Measurements from ENCODE around the gene PRAME. TPM values are rescaled to one million over a fixed set of nuclear protein-coding genes. Genes with fewer than 3 reads are reported as not detected.
"Not testable (repeated sequence)": the region's sequence is repeated elsewhere in the genome, so short reads cannot be mapped to it uniquely, and the experiment has no call there.

Gene PRAME
- total RNA-seq, 1 donor from 2014 or later: not detected

GRCh38 chr22:22520667-22521602 is 38.1 kb downstream of the PRAME start:
- Mint-ChIP-seq H3K9me3 (ENCODE audit: unreplicated experiment) (no peaks in the 10 kb centered on the region), H3K27ac (ENCODE audit: unreplicated experiment) (no peak overlapping the region), H3K27me3 (ENCODE audit: unreplicated experiment) (peaks cover 32% of the 10 kb centered on the region), H3K4me3 (ENCODE audit: unreplicated experiment) (no peak overlapping the region), H3K36me3 (ENCODE audit: unreplicated experiment) (no peaks in the 10 kb centered on the region), H3K4me1 (ENCODE audit: unreplicated experiment) (no peaks in the 10 kb centered on the region)
- TF ChIP-seq, protein P1, sequence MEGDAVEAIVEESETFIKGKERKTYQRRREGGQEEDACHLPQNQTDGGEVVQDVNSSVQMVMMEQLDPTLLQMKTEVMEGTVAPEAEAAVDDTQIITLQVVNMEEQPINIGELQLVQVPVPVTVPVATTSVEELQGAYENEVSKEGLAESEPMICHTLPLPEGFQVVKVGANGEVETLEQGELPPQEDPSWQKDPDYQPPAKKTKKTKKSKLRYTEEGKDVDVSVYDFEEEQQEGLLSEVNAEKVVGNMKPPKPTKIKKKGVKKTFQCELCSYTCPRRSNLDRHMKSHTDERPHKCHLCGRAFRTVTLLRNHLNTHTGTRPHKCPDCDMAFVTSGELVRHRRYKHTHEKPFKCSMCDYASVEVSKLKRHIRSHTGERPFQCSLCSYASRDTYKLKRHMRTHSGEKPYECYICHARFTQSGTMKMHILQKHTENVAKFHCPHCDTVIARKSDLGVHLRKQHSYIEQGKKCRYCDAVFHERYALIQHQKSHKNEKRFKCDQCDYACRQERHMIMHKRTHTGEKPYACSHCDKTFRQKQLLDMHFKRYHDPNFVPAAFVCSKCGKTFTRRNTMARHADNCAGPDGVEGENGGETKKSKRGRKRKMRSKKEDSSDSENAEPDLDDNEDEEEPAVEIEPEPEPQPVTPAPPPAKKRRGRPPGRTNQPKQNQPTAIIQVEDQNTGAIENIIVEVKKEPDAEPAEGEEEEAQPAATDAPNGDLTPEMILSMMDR (IDR thresholded peaks at IDR 0.05): no peak
- DNase-seq (ENCODE audit: extremely low spot score, unreplicated experiment): no peak

DNA sequence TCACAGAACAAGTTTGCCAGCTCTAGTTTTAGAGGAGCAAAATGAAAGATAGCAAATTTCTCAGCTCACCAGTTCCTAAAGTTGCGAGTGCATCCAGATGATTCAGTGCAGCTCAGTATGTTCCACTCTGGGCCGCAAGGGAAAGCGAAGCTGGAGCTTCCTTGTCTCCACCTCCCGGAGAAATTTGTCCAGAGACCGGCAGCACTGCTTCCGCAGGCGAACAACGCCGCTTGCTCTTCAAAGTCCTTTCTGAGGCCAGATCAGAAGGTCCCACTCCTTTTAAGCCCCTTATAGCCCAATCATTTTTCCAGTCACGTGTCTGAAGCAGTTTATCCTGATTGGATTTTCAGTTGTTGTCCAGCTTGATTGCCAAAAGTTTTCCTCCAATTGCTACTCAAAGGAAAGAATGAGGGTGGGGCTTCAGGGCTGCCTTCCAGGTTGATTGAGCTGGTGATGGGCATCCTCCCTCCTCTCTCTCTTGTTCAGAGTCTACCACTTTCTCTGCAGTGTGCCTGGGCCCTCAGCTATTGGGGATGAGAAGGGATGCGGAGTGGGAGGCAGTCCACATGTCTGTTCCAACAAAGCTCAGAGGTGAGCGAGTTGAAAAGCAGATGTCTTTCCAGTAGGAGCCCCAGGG is 38.9 kb downstream of the PRAME start, which contains the start of gene ZNF280A:
TSS of gene ZNF280A (minus strand) at position 251 of the 637 bp plus-strand sequence. CDS start 4,640 bp downstream, outside the sequence.
- no peaks in the 10 kb centered on the region for H3K4me1 Mint-ChIP-seq (ENCODE audit: unreplicated experiment)
- TF ChIP-seq, protein P1 (IDR thresholded peaks at IDR 0.05): no peak
- DNase-seq (ENCODE audit: extremely low spot score, unreplicated experiment): peak; percentile 27
- H3K27me3 Mint-ChIP-seq (ENCODE audit: unreplicated experiment): peaks cover 37% of the 10 kb centered on the region
- no peak within 1 kb of the TSS for H3K4me3 Mint-ChIP-seq (ENCODE audit: unreplicated experiment)
- no peaks in the 10 kb centered on the region for H3K9me3 Mint-ChIP-seq (ENCODE audit: unreplicated experiment)
- H3K27ac Mint-ChIP-seq (ENCODE audit: unreplicated experiment): no peak within 1 kb of the TSS
- H3K36me3 Mint-ChIP-seq (ENCODE audit: unreplicated experiment): no peaks in the 10 kb centered on the region

GRCh38 chr22:22519591-22519990 is 39.5 kb downstream of the PRAME start:
- Mint-ChIP-seq H3K9me3 (ENCODE audit: unreplicated experiment) (no peaks in the 10 kb centered on the region), H3K4me3 (ENCODE audit: unreplicated experiment) (no peak overlapping the region), H3K27me3 (ENCODE audit: unreplicated experiment) (peaks cover 42% of the 10 kb centered on the region), H3K27ac (ENCODE audit: unreplicated experiment) (no peak overlapping the region), H3K4me1 (ENCODE audit: unreplicated experiment) (no peaks in the 10 kb centered on the region), H3K36me3 (ENCODE audit: unreplicated experiment) (no peaks in the 10 kb centered on the region)
- TF ChIP-seq, protein P1 (IDR thresholded peaks at IDR 0.05): no peak
- DNase-seq (ENCODE audit: extremely low spot score, unreplicated experiment): peak; percentile 13

GRCh38 chr22:22516992-22517391 is 42.1 kb downstream of the PRAME start:
- H3K4me1 Mint-ChIP-seq (ENCODE audit: unreplicated experiment): no peaks in the 10 kb centered on the region
- TF ChIP-seq, protein P1 (IDR thresholded peaks at IDR 0.05): no peak
- peak; percentile 2 for DNase-seq (ENCODE audit: extremely low spot score, unreplicated experiment)
- H3K36me3 Mint-ChIP-seq (ENCODE audit: unreplicated experiment): no peaks in the 10 kb centered on the region
- H3K27me3 Mint-ChIP-seq (ENCODE audit: unreplicated experiment): peaks cover 43% of the 10 kb centered on the region
- no peak overlapping the region for H3K4me3 Mint-ChIP-seq (ENCODE audit: unreplicated experiment)
- no peaks in the 10 kb centered on the region for H3K9me3 Mint-ChIP-seq (ENCODE audit: unreplicated experiment)
- H3K27ac Mint-ChIP-seq (ENCODE audit: unreplicated experiment): no peak overlapping the region

DNA sequence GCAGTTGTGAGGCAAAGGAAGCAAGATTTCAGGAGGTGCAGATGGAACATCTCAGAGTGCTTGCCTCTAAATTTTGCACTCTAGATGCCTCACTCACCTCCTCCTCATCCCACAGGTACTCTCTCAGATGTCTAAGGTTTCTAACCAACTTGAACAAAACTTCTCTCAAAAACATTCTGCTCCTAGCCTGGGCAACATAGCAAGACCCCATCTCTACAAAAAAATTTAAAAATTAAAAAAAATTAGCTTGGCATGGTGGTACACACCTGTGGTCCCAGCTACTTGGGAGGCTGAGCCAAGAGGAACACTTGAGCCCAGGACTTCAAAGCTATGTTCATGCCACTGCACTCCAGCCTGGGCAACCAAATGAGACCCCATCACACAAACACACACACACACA is 43.2 kb downstream of the PRAME start:
- TF ChIP-seq, protein P1 (IDR thresholded peaks at IDR 0.05): no peak
- Mint-ChIP-seq H3K9me3 (ENCODE audit: unreplicated experiment) (no peaks in the 10 kb centered on the region), H3K4me3 (ENCODE audit: unreplicated experiment) (no peak overlapping the region), H3K36me3 (ENCODE audit: unreplicated experiment) (no peaks in the 10 kb centered on the region), H3K27me3 (ENCODE audit: unreplicated experiment) (peaks cover 46% of the 10 kb centered on the region), H3K27ac (ENCODE audit: unreplicated experiment) (no peak overlapping the region), H3K4me1 (ENCODE audit: unreplicated experiment) (no peaks in the 10 kb centered on the region)
- no peak for DNase-seq (ENCODE audit: extremely low spot score, unreplicated experiment)

DNA sequence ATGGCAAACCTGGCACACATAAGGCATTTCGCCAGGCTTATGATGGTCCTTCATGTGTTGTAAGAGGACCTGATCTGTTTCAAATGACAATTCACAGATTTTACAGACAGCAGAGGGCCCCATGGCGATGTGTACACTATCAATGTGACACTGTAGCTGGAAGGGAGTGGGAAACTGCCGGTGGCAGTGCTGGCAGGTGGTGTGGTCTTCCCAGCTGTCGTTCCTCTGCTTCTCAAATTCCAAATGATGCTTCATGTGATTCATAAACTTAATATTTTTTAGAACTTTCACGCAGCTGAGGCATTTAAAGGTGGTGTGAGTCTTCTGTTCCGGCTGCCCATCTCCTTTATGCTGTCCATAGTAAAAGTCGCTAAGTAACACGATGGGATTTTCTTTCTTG is 44.6 kb downstream of the PRAME start:
- not testable (repeated sequence) for H3K9me3 Mint-ChIP-seq (ENCODE audit: unreplicated experiment); H3K4me3 Mint-ChIP-seq (ENCODE audit: unreplicated experiment); DNase-seq (ENCODE audit: extremely low spot score, unreplicated experiment); H3K36me3 Mint-ChIP-seq (ENCODE audit: unreplicated experiment); H3K27ac Mint-ChIP-seq (ENCODE audit: unreplicated experiment); H3K4me1 Mint-ChIP-seq (ENCODE audit: unreplicated experiment)
- peaks cover 46% of the 10 kb centered on the region for H3K27me3 Mint-ChIP-seq (ENCODE audit: unreplicated experiment)
